HG02763 (cell line): ENCODE measurements around the gene CPT1B.
"Not testable (repeated sequence)": the region's sequence is repeated elsewhere in the genome, so short reads cannot be mapped to it uniquely, and the experiment has no call there.

Experiments
- ATAC-seq: cut with Tn5 transposase; IDR thresholded peaks from one replicate; pipeline ENCODE4 v1.9.1; 2021; ENCODE audit warnings: mild to moderate bottlenecking, moderate library complexity; ENCODE audit not compliant: unreplicated experiment

Gene CPT1B

GRCh38 chr22:50529897-50530579 is 48.2 kb downstream of the CPT1B start, which contains the start of gene TYMP:
TYMP (minus strand) TSS chr22:50530012; CDS start chr22:50529709, 303 bp downstream.
- ATAC-seq: peak; percentile 18

GRCh38 chr22:50529416-50529896 is 48.8 kb downstream of the CPT1B start:
- ATAC-seq: no peak

GRCh38 chr22:50528682-50529415 is 49.4 kb downstream of the CPT1B start:
- no peak for ATAC-seq

- no peak for ATAC-seq
Observed at GRCh38 chr22:50527921-50528681, 50.1 kb downstream of the CPT1B start.

- no peak for ATAC-seq
Observed at GRCh38 chr22:50526834-50527801, 51.1 kb downstream of the CPT1B start.

GRCh38 chr22:50526108-50526833 is 52.0 kb downstream of the CPT1B start:
- ATAC-seq: peak; percentile 33

GRCh38 chr22:50525858-50526107 is 52.4 kb downstream of the CPT1B start:
- peak; percentile 27 for ATAC-seq

GRCh38 chr22:50525104-50525857 is 52.9 kb downstream of the CPT1B start, which contains the start of gene SCO2:
SCO2 (minus strand) TSS chr22:50525598; CDS start chr22:50524411, 1,187 bp downstream.
- peak; percentile 41 for ATAC-seq

GRCh38 chr22:50524676-50525103 is 53.5 kb downstream of the CPT1B start:
- no peak for ATAC-seq

- ATAC-seq: no peak
Observed at GRCh38 chr22:50523806-50524675, 54.2 kb downstream of the CPT1B start.

- ATAC-seq: no peak
Observed at GRCh38 chr22:50523458-50523805, 54.8 kb downstream of the CPT1B start.

GRCh38 chr22:50522806-50523438 is 55.3 kb downstream of the CPT1B start:
- ATAC-seq: no peak

- ATAC-seq: no peak
Observed at GRCh38 chr22:50522208-50522805, 55.9 kb downstream of the CPT1B start.

GRCh38 chr22:50521710-50522109 is 56.5 kb downstream of the CPT1B start:
- ATAC-seq: no peak

GRCh38 chr22:50520826-50521453 is 57.3 kb downstream of the CPT1B start:
- ATAC-seq: no peak

GRCh38 chr22:50520184-50520583 is 58.0 kb downstream of the CPT1B start:
- ATAC-seq: not testable (repeated sequence)

GRCh38 chr22:50519151-50519550 is 59.1 kb downstream of the CPT1B start:
- ATAC-seq: no peak
